ENCODE data around the gene CYP27C1.

CYP27C1 gene

DNA sequence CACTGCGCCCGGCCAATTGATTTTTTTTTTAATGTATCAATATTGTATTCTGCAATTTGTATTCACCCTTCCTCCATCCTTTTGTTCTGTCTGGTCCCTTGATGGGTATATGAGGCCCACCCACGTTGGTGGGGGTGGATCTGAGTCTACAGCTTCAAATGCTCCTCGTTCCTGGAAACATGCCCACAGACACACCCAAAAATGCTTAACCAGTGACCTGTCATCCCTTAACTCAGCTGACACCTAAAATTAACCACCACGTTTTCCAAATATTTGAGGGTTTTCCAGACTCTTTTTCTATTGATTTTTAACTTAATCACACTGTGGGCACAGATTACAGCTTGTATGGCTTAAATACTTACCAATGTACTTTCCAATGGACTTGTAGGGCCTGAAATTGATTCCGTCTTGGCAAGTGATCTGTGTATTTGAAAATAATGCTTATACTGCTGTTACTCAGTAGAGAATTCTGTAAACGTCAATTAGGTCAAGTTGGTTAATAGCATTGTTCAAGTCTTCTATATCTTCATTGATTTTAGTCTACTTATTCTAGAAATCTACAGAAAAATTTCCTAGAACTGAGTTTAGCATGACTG lies 34.4 kb upstream of the CYP27C1 start:
- TF ChIP-seq, protein P1, sequence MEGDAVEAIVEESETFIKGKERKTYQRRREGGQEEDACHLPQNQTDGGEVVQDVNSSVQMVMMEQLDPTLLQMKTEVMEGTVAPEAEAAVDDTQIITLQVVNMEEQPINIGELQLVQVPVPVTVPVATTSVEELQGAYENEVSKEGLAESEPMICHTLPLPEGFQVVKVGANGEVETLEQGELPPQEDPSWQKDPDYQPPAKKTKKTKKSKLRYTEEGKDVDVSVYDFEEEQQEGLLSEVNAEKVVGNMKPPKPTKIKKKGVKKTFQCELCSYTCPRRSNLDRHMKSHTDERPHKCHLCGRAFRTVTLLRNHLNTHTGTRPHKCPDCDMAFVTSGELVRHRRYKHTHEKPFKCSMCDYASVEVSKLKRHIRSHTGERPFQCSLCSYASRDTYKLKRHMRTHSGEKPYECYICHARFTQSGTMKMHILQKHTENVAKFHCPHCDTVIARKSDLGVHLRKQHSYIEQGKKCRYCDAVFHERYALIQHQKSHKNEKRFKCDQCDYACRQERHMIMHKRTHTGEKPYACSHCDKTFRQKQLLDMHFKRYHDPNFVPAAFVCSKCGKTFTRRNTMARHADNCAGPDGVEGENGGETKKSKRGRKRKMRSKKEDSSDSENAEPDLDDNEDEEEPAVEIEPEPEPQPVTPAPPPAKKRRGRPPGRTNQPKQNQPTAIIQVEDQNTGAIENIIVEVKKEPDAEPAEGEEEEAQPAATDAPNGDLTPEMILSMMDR (IDR thresholded peaks at IDR 0.05), result no peak

DNA sequence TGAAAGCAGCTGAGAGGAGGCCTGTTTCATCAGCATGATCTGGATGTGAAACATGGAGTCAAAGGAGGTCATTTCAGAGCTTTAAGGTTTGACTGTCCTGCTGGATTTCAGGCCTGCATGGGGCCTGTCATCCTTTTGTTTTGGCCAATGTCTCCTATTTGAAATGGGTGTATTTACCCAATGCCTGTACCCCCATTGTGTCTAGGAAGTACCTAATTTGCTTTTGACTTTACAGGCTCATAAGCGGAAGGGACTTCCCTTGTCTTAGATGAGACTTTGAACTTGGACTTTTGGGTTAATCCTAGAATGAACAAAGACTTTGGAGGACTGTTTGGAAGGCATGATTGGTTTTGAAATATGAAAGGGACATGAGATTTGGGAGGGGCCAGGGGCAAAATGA lies 19.3 kb upstream of the CYP27C1 start:
- TF ChIP-seq, protein P1 (IDR thresholded peaks at IDR 0.05), result no peak

DNA sequence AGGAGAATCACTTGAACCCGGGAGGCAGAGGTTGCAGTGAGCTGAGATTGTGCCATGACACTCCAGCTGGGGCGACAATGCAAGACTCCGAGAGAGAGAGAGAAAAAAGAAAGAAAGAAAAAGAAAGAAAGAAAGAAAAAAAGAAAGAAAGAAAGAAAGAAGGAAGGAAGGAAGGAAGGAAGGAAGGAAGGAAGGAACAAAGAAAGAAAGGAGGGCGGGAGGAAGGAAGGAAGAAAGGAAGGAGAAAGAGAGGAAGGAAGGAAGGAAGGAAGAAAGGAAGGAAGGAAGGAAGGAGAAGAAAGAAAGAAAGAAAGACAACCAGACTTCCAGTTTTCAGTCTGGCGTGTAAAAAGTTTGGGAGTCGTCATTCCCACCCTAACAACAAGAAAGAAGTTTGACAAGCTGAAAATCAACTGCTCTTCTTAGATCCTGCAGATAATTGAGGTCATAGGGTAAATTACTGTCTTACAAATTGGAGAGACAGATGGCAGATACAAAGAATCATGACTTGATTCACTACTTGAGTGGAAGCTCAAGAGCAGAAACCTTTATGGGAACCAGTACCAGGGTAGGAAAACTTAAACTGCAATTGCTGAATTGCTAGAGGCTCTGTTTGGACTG lies 15.1 kb upstream of the CYP27C1 start:
- TF ChIP-seq, protein P1 (IDR thresholded peaks at IDR 0.05), result no peak

DNA sequence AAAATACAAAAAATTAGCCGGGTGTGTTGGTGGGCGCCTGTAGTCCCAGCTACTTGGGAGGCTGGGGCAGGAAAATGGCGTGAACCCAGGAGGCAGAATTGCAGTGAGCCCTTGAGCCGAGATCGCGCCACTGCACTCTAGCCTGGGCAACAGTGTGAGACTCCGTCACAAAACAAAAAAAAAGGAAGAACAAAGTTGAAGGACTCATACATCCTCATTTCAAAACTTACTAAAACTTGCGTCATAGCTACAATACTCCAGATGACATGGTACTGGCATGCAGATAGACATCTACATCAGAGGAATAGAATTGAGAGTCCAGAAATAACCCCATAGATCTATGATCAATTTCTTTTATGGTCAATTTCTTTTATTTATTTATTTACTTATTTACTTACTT lies 13.6 kb upstream of the CYP27C1 start:
- TF ChIP-seq, protein P1 (IDR thresholded peaks at IDR 0.05), result no peak

DNA sequence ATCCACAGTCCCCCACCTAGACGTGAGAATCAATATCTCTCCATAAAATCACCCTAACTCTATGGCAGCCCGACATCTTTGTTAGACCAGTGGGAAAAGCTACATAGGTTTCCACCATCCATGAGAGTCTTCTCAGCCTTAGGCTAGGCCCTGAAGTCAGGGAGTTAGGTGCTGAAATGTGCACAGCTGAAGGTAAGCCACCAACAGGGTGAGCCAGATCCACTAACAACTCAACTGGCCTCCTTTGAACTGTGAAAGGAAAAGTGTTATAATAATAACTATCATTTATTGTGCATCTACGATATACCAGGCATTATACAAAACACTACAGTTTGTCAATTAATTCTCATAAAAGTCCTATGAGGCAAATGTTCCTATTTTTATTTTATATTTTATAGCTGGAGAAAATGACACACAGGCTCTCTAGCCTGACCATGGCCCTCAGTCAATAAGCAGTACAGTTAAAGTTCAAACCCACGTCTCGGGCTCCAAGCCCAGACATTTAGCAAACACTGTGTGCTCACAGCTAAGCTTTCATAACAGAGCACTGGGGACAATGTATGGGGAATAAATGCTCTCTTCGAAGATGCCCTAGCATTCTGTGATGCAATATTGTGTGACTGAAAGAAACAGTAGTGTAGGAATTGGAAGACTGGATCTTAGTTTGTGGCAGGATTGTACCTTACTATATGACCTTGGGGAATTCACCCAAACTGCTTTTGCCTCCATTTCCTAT lies 11.2 kb upstream of the CYP27C1 start:
- TF ChIP-seq, protein P1 (IDR thresholded peaks at IDR 0.05), result no peak

DNA sequence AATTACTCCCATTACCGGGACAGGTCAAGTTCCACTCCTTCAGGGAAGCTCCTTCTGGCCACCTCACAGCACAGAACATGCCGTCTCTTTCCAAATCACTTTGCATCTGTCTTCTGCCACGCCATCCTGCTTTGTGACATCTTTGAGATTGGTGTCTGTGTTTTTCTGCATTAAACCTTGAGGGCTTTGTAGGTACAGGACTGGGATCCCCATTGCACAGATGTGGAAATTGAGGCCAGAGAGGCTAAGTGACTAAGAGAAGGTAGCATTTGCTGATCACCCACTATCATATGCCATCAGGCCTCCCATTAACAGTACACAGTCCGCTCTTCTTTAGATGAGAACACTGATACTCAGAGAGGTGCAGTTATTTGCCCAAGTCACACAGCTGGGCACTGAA lies 9.5 kb upstream of the CYP27C1 start:
- TF ChIP-seq, protein P1 (IDR thresholded peaks at IDR 0.05), result no peak

DNA sequence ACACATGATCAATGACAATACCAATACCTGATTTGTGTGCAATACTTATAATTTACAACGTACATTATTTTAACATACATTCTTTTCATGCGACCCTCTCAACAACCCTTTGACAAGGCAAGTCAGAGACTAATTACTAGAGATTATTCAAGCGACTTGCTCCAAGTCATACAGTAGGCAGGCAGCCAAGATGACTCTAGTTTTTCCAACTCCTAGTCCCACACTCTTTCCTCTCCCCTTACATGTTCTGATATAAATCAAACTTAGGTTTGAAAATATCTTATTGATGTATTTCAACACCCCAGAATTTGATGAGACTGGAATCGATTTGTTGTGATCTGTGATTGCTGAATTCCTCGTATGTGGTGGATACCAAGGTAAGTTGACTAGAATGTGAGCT lies 8.0 kb upstream of the CYP27C1 start:
- TF ChIP-seq, protein P1 (IDR thresholded peaks at IDR 0.05), result no peak
